Muscle of arm (tissue), 12 donors: ENCODE measurements around the gene LRRC32. TPM values are rescaled to one million over a fixed set of nuclear protein-coding genes. Genes with fewer than 3 reads are reported as not detected.

Experiments
- DNase-seq: peaks from one replicate; pipeline ENCODE4 v3.0.0-alpha.2; 2013
- polyA plus RNA-seq, 12 donors: library from polyadenylated mRNA; unstranded; fragments of 120-200 nt; gene quantifications; one replicate each; pipeline ENCODE4 v1.2.1, GENCODE V29; 2013; ENCODE audit not compliant: insufficient read length in 12 of 12

Gene LRRC32
- polyA plus RNA-seq, 12 donors = 21.3 to 37.5 (median 27.3) TPM; not detected in 1

- DNase-seq = no peak
Observed at GRCh38 chr11:76666408-76666807, 4.1 kb downstream of the LRRC32 start.

- no peak for DNase-seq
Observed at GRCh38 chr11:76665921-76666351, 4.6 kb downstream of the LRRC32 start.

- DNase-seq = no peak
Observed at GRCh38 chr11:76665172-76665571, 5.4 kb downstream of the LRRC32 start.

GRCh38 chr11:76664578-76665061, 5.9 kb downstream of the LRRC32 start:
- DNase-seq = no peak

GRCh38 chr11:76663912-76664440, 6.6 kb downstream of the LRRC32 start:
- DNase-seq = no peak

GRCh38 chr11:76663486-76663810, 7.1 kb downstream of the LRRC32 start:
- no peak for DNase-seq

- no peak for DNase-seq
Observed at GRCh38 chr11:76662656-76663485, 7.7 kb downstream of the LRRC32 start.

- DNase-seq = no peak
Observed at GRCh38 chr11:76661834-76662434, 8.6 kb downstream of the LRRC32 start.

GRCh38 chr11:76661306-76661751, 9.2 kb downstream of the LRRC32 start:
- no peak for DNase-seq

- no peak for DNase-seq
Observed at GRCh38 chr11:76660533-76661305, 9.8 kb downstream of the LRRC32 start.

- DNase-seq = no peak
Observed at GRCh38 chr11:76659672-76660532, 10.6 kb downstream of the LRRC32 start.

GRCh38 chr11:76658651-76659650, 11.6 kb downstream of the LRRC32 start:
- no peak for DNase-seq

- DNase-seq = no peak
Observed at GRCh38 chr11:76658231-76658630, 12.3 kb downstream of the LRRC32 start.

- no peak for DNase-seq
Observed at GRCh38 chr11:76657187-76658170, 13.1 kb downstream of the LRRC32 start.

- no peak for DNase-seq
Observed at GRCh38 chr11:76656571-76657081, 13.9 kb downstream of the LRRC32 start.

GRCh38 chr11:76656050-76656531, 14.5 kb downstream of the LRRC32 start:
- DNase-seq = no peak

- DNase-seq = no peak
Observed at GRCh38 chr11:76655501-76656049, 15.0 kb downstream of the LRRC32 start.

GRCh38 chr11:76654980-76655379, 15.6 kb downstream of the LRRC32 start:
- DNase-seq = no peak
